ENCODE data around the gene PHF21A.

Gene PHF21A

DNA sequence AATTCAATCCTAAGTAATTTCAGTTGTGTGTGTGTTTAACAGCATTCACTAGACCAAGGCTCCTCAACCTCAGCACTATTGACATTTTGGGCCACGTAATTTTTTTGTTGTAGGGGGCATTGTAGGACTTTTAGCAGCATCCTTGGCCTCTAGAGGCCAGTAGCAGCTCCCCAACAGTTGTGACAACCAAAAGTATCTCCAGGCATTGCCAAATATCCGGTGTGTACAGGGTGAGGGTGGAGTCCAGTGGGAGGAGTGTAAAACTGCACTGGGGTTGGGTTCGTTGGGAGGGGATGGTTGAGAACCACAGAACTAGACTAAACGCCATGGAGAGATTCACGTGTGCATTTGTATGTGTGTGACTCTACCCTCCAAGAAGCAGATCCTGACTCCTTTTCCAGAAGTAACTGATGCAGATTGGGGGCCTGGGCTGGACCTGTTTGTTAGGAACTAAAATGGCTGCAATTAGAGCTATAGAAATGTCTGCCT is 5.9 kb upstream of the PHF21A start:
- Histone ChIP-seq H3K4me3 (no peak overlapping the region), H3K9me3 (ENCODE audit: low read depth, low read length) (no peaks in the 10 kb centered on the region), H3K27ac (no peak overlapping the region), H3K9ac (ENCODE audit: insufficient read length) (no peak overlapping the region), H3K36me3 (ENCODE audit: insufficient read depth, low read length) (no peaks in the 10 kb centered on the region)
- no peak for DNase-seq (ENCODE audit: low read depth, low spot score)
- TF ChIP-seq FOXP2 (optimal IDR thresholded peaks at IDR 0.05; ENCODE audit: control extremely low read depth, extremely low read length, insufficient read depth) (no peak), POLR2AphosphoS5 (IDR thresholded peaks at IDR 0.05; ENCODE audit: borderline replicate concordance, low read depth, low read length) (no peak), EZH2 (IDR thresholded peaks at IDR 0.05) (no peak)

DNA sequence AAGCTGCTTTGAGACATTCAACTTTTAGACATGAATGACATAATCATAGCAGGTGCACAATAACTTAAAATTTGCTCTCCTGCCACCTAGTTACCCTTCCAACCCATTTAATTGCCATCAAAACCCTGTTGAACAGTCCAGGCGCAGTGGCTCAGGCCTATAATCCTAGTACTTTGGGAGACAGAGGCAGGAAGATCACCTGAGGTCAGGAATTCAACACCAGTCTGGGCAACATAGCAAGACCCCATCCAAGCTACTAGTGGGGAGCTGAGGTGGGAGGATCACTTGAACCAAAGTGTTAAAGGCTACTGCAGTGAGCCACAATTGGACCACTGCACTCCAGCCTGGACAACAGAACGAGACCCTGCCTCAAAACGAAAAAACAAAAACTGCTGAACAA is 4.0 kb upstream of the PHF21A start:
- Histone ChIP-seq H3K36me3 (ENCODE audit: insufficient read depth, low read length) (no peaks in the 10 kb centered on the region), H3K9me3 (ENCODE audit: low read depth, low read length) (no peaks in the 10 kb centered on the region), H3K4me3 (no peak overlapping the region), H3K9ac (ENCODE audit: insufficient read length) (no peak overlapping the region), H3K27ac (no peak overlapping the region)
- no peak for TF ChIP-seq POLR2AphosphoS5 (IDR thresholded peaks at IDR 0.05; ENCODE audit: borderline replicate concordance, low read depth, low read length)
- TF ChIP-seq FOXP2 (optimal IDR thresholded peaks at IDR 0.05; ENCODE audit: control extremely low read depth, extremely low read length, insufficient read depth) = no peak
- no peak for TF ChIP-seq EZH2 (IDR thresholded peaks at IDR 0.05)
- no peak for DNase-seq (ENCODE audit: low read depth, low spot score)

DNA sequence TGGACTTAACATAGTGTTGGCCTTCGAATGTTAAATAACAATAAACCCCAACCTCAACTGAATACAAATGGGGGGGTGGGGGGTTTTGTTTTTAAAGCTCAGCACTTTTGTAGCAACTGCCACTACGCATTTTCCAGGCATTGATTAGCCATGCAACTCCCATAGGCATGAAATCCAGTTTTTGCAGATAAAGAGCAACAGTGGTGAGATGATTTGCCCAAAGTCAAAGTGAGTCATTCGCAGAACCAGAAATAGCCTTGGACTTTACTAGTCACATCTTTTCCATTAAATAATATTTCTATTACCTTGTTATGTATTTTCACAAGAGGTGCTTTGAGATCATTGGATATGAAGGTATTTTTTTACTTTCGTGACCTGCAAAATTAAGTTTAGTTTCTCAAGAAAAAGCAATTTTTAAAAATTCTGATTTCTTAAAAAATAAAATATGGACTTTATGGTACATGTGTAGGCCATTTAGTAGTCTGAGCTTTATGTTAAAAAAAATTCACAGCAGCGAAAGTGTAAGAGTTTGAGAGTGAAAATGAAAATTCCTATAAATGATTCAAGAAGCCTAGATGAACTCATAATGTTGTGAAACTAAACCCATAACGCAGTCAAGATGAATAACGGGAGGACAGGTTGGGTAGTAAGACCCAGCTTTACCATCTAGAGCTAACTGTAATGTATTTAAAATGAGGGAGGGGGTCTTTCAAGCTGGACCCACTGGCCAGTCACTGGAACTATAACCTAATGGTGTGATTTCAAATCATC is 1.9 kb upstream of the PHF21A start:
- Histone ChIP-seq H3K27ac (no peak overlapping the region), H3K9me3 (ENCODE audit: low read depth, low read length) (no peaks in the 10 kb centered on the region), H3K4me3 (peak overlapping the region; percentile 89), H3K36me3 (ENCODE audit: insufficient read depth, low read length) (no peaks in the 10 kb centered on the region), H3K9ac (ENCODE audit: insufficient read length) (peak overlapping the region; percentile 78)
- no peak for TF ChIP-seq FOXP2 (optimal IDR thresholded peaks at IDR 0.05; ENCODE audit: control extremely low read depth, extremely low read length, insufficient read depth)
- TF ChIP-seq POLR2AphosphoS5 (IDR thresholded peaks at IDR 0.05; ENCODE audit: borderline replicate concordance, low read depth, low read length) = no peak
- no peak for TF ChIP-seq EZH2 (IDR thresholded peaks at IDR 0.05)
- no peak for DNase-seq (ENCODE audit: low read depth, low spot score)

DNA sequence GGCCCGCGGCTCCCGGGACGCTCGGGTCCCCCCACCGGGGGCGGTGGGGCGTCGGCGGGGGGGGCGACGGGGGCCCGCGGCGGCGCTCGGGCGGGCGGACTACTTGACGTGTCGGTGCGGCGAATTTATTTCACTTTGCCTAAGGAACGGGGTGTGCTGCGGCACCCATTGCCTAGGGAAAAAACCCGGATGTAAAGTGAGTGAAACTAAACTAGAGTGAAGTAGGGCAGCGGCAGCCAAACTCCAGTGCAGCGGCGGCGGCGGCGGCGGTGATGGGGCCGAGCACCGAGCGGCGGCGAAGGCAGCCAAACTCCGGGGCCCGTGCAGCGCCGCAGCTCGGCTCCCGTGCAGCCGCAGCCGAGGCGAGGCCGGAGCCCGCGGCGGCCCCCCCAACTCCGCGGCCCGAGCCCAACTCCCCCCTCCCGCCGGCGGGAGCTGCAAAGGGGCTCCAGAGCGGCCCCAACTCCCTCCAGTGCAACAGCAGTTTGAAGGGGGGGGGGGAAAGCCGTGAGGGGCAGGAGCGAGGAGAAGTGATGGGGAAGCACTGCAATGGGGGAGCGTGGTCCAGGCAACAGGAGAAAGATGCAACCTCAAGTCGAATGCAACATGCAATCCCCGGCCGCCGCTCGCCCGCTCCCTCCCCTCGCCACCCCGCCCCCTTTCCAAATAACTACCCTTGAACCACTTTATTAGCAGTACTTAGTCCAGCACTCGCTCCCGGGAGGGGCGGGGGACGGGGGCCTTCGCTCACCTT is 647 bp upstream of the PHF21A start:
- Histone ChIP-seq H3K36me3 (ENCODE audit: insufficient read depth, low read length) (no peaks in the 10 kb centered on the region), H3K9ac (ENCODE audit: insufficient read length) (peak overlapping the region; percentile 78), H3K27ac (peak overlapping the region; percentile 71), H3K9me3 (ENCODE audit: low read depth, low read length) (no peaks in the 10 kb centered on the region), H3K4me3 (peak overlapping the region; percentile 89)
- DNase-seq (ENCODE audit: low read depth, low spot score) = peak; percentile 78
- peak; percentile 22 for TF ChIP-seq POLR2AphosphoS5 (IDR thresholded peaks at IDR 0.05; ENCODE audit: borderline replicate concordance, low read depth, low read length)
- no peak for TF ChIP-seq FOXP2 (optimal IDR thresholded peaks at IDR 0.05; ENCODE audit: control extremely low read depth, extremely low read length, insufficient read depth)

DNA sequence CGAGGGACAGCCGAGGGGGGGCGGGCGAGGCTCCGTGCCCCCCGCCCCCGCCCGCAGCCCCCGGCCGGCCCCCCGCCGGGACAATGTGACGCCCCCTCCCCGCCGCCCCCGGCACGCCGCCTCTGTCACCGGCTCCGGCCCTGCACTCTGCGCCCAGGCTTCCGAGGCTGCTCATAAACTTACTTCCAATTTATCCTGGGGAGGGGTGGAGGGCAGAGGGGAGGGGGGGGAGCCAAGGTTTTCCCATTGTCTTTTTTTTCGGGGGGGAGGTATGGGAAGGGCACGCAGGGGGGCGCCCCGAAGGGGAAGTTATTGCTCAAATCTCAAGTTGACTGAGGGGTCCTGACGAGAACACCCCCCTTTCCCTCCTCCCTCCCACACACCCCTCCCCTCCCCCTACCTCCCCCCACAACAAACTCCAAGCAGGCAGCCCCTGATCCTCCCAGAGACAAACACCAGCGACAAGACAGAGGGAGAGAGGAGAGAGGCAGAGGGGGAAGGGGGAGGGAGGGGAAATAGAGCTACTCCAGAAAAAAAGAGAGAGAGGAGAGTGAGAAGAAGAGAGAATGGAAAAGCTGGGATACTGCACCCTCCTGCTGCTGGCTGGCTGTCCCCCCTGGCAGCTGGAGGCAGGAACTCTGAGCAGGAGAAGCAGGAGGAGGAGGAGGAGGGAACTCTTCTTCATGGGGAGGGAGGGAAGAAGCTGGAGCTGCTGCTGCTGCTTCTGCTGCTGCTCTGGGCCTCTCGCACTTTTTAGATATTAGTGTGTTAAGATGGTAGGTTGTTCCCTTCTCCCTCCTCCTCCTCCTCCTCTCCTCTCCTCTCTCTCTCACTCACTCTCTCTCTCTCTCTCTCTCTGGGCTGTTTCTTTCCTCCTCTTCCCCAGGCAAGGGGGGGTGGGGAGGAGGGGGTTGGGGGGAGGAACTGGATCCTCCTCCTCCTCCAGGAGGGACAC is 631 bp downstream of the PHF21A start:
- DNase-seq (ENCODE audit: low read depth, low spot score) = peak; percentile 69
- Histone ChIP-seq H3K9me3 (ENCODE audit: low read depth, low read length) (no peaks in the 10 kb centered on the region), H3K36me3 (ENCODE audit: insufficient read depth, low read length) (no peaks in the 10 kb centered on the region), H3K27ac (peak overlapping the region; percentile 95), H3K9ac (ENCODE audit: insufficient read length) (peak overlapping the region; percentile 51), H3K4me3 (peak overlapping the region; percentile 97)
- TF ChIP-seq EZH2 (IDR thresholded peaks at IDR 0.05) (no peak), FOXP2 (optimal IDR thresholded peaks at IDR 0.05; ENCODE audit: control extremely low read depth, extremely low read length, insufficient read depth) (no peak), POLR2AphosphoS5 (IDR thresholded peaks at IDR 0.05; ENCODE audit: borderline replicate concordance, low read depth, low read length) (peak; percentile 68)

DNA sequence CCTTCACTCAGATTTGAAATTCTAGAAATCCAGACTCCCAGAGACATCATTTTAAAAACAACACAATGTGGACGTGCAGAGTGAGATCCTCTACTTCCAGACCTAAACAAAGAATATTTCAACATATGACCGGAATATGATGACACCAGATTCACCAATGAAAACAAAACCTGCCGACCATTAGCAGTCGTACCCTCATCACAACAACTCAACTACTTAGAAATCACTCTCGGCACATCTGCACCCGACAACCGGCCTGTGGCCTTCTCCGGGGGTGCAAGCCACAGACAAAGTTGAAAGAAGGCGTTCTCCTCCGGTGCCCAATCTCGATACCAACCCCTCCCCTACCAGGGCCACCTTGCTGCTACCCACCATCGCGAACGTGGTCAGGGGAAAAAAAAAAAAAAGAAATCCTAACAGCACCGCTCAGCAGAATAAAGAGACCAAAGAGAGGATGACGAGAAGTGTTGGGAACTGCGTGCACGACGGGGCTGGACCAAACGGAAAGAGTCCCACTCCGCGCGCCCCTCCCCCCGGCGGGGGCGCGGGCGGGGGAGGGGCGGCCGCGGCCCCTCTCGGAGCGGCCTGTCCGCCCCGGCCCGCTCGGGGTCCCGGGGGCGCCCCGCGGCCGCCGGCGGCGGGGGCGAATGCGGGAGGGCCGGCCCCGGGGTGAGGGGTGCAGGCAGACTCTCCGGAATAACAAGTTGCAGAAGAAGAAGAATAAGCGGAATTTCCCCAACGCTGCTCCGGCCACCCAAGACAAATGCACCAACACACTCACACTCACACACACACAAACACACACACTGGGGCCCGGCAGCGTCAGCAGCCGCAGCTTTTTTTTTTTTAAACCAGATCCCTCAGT is 1.7 kb downstream of the PHF21A start:
- no peaks in the 10 kb centered on the region for H3K9me3 ChIP-seq (ENCODE audit: low read depth, low read length)
- no peak for TF ChIP-seq FOXP2 (optimal IDR thresholded peaks at IDR 0.05; ENCODE audit: control extremely low read depth, extremely low read length, insufficient read depth)
- no peak for TF ChIP-seq EZH2 (IDR thresholded peaks at IDR 0.05)
- TF ChIP-seq POLR2AphosphoS5 (IDR thresholded peaks at IDR 0.05; ENCODE audit: borderline replicate concordance, low read depth, low read length) = no peak; the same call in 1 of the 2 replicates
- DNase-seq (ENCODE audit: low read depth, low spot score) = no peak
- peak overlapping the region; percentile 97 for H3K4me3 ChIP-seq
- H3K36me3 ChIP-seq (ENCODE audit: insufficient read depth, low read length) = no peaks in the 10 kb centered on the region
- peak overlapping the region; percentile 57 for H3K9ac ChIP-seq (ENCODE audit: insufficient read length)
- peak overlapping the region; percentile 74 for H3K27ac ChIP-seq

DNA sequence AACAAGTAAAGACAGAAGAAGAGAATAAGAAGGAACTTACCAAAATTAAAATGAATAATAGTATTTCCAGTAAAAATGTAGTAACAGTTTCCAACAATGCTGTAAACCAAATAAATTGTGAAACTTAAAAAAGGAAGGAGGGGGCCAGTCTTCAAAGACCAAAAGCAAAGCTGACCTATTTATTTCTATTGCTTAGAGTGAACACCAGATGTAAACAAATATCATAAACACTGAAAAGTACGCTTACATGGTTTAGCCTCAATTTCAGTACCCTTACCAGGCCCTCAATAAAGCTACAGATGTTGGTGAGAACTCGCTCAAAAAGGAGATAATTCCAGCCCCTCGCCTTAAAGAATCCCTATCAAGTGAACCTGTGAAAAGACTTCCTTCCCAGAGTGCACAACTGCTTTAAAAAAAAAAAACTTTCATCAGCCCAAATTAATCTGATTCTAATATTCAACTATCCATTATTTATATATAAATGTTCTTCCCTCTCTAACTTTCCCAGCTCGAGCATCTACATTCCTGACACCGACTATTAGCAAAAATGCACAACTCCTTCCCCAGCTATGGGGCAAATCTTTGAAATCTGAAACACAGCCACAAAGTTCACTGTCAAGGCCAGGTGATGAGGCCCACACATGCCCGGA is 2.4 kb downstream of the PHF21A start:
- H3K27ac ChIP-seq = peak overlapping the region; percentile 74
- TF ChIP-seq POLR2AphosphoS5 (IDR thresholded peaks at IDR 0.05; ENCODE audit: borderline replicate concordance, low read depth, low read length) (no peak), EZH2 (IDR thresholded peaks at IDR 0.05) (no peak), FOXP2 (optimal IDR thresholded peaks at IDR 0.05; ENCODE audit: control extremely low read depth, extremely low read length, insufficient read depth) (no peak)

More for the DNA sequence above, 2.4 kb downstream of the PHF21A start:
- DNase-seq (ENCODE audit: low read depth, low spot score) = no peak
- H3K9me3 ChIP-seq (ENCODE audit: low read depth, low read length) = no peaks in the 10 kb centered on the region
- H3K36me3 ChIP-seq (ENCODE audit: insufficient read depth, low read length) = no peaks in the 10 kb centered on the region
- peak overlapping the region; percentile 97 for H3K4me3 ChIP-seq
- peak overlapping the region; percentile 57 for H3K9ac ChIP-seq (ENCODE audit: insufficient read length)
